B cell (primary cell): ENCODE data around the gene CACNG8. TPM values are rescaled to one million over a fixed set of nuclear protein-coding genes. Genes with fewer than 3 reads are reported as not detected.

Experiments
- ATAC-seq: fragments of 200-7000 bp; cut with Tn5 transposase; one replicate; pipeline ENCODE4 v1.10.0; 2021; ENCODE audit warnings: low read depth, mild to moderate bottlenecking, moderate number of reproducible peaks, moderate library complexity
- CTCF ChIA-PET: fragments of 350-600 bp; sonication (Branson Sonifier 250); formaldehyde crosslinking; loops from one replicate; lab custom pipeline; 2021; ENCODE audit warnings: antibody characterized with exemption, inconsistent platforms; lab: Charles Lee
- POLR2A ChIA-PET: fragments of 350-600 bp; sonication (Branson Sonifier 250); formaldehyde crosslinking; loops from one replicate; lab custom pipeline; 2021; ENCODE audit warnings: antibody characterized with exemption; lab: Charles Lee
- DNase-seq: peaks from one replicate; pipeline ENCODE4 v3.0.0; 2013
- H2AFZ ChIP-seq: 2 replicates; pipeline ENCODE4 v1.6.1; 2012; ENCODE audit warnings: mild to moderate bottlenecking, low read depth, low read length; ENCODE audit not compliant: insufficient read depth, poor library complexity, severe bottlenecking
- H3K27ac ChIP-seq, 2 donors: 1 replicate in 1 of 2; 2 replicates in 1 of 2; pipeline ENCODE4 v1.5.1; 2012 to 2013; ENCODE audit warnings: low read length in 2 of 2, mild to moderate bottlenecking in 2 of 2, moderate library complexity in 1 of 2
- H3K27me3 ChIP-seq, 4 experiments: fragments of 200-600 bp in 1 of 4; sonication (generic) in 1 of 4; replicated peaks in 1 of 4; 1 replicate in 2 of 4; 2 replicates in 2 of 4; pipeline versions ENCODE4 v1.6.1 to v1.7.0; 2013 to 2016; ENCODE audit warnings: low read length in 3 of 4, mild to moderate bottlenecking in 2 of 4, mixed read lengths in 1 of 4, moderate library complexity in 1 of 4; ENCODE audit not compliant: insufficient read depth in 4 of 4, control insufficient read depth in 3 of 4; ENCODE audit errors: control extremely low read depth in 1 of 4
- H3K36me3 ChIP-seq, 2 experiments: replicated peaks in 1 of 2; 1 replicate in 1 of 2; 2 replicates in 1 of 2; pipeline versions ENCODE4 v1.6.1 to v1.7.1; 2013; ENCODE audit warnings: low read length in 1 of 2; ENCODE audit not compliant: insufficient read depth in 2 of 2, control insufficient read depth in 1 of 2; ENCODE audit errors: control extremely low read depth in 1 of 2, extremely low read depth in 1 of 2
- H3K4me1 ChIP-seq, 2 donors: fragments of 200-600 bp in 1 of 2; sonication (generic) in 1 of 2; 1 replicate in 1 of 2; 2 replicates in 1 of 2; pipeline versions ENCODE4 v1.5.1 to v1.6.1; 2013 to 2017; ENCODE audit warnings: low read length in 2 of 2; ENCODE audit not compliant: control insufficient read depth in 2 of 2, insufficient read depth in 2 of 2
- H3K4me2 ChIP-seq: replicated peaks from 2 replicates; pipeline ENCODE3; 2012; ENCODE audit warnings: mild to moderate bottlenecking, low read depth, low read length; ENCODE audit not compliant: poor library complexity, severe bottlenecking
- H3K4me3 ChIP-seq, 5 experiments: fragments of 200-600 bp in 1 of 5; sonication (generic) in 1 of 5; 1 replicate in 3 of 5; 2 replicates in 2 of 5; pipeline versions ENCODE4 v1.5.1 to v1.7.0; 2011 to 2016; ENCODE audit warnings: low read length in 4 of 5, mild to moderate bottlenecking in 4 of 5, low read depth in 2 of 5, control low read depth in 1 of 5, moderate library complexity in 1 of 5; ENCODE audit not compliant: insufficient read depth in 1 of 5; ENCODE audit errors: control extremely low read depth in 1 of 5, extremely low read depth in 1 of 5
- H3K79me2 ChIP-seq: fragments of 200-600 bp; sonication (generic); one replicate; pipeline ENCODE4 v1.6.0; 2016; ENCODE audit warnings: low read length; ENCODE audit not compliant: control insufficient read depth, insufficient read depth
- H3K9ac ChIP-seq: fragments of 200-600 bp; sonication (generic); 2 replicates; pipeline ENCODE4 v1.6.1; 2017; ENCODE audit warnings: mild to moderate bottlenecking, low read length, moderate library complexity
- H3K9me3 ChIP-seq, 3 donors: one replicate each; pipeline versions ENCODE4 v1.6.1 to v1.7.1; 2013; ENCODE audit warnings: low read length in 2 of 3; ENCODE audit not compliant: control insufficient read depth in 2 of 3, insufficient read depth in 1 of 3; ENCODE audit errors: control extremely low read depth in 1 of 3
- H4K20me1 ChIP-seq: 2 replicates; pipeline ENCODE4 v1.6.0; 2012; ENCODE audit warnings: mild to moderate bottlenecking, low read length; ENCODE audit not compliant: insufficient read depth, control insufficient read depth, poor library complexity, severe bottlenecking
- H3K27ac Mint-ChIP-seq: one replicate; pipeline ENCODE4 v1.8.0; 2021; ENCODE audit warnings: mixed read lengths
- H3K27me3 Mint-ChIP-seq: one replicate; pipeline ENCODE4 v1.8.0; 2021; ENCODE audit warnings: mixed read lengths
- H3K4me1 Mint-ChIP-seq: one replicate; pipeline ENCODE4 v1.8.0; 2021; ENCODE audit warnings: mixed read lengths
- H3K4me3 Mint-ChIP-seq: one replicate; pipeline ENCODE4 v1.8.0; 2021; ENCODE audit warnings: mixed read lengths
- H3K9me3 Mint-ChIP-seq: one replicate; pipeline ENCODE4 v1.8.0; 2022; ENCODE audit warnings: mixed read lengths; ENCODE audit not compliant: insufficient read depth
- CTCF ChIP-seq: fragments of 200-600 bp; IDR thresholded peaks from one replicate; pipeline ENCODE4 v1.8.0; 2022; ENCODE audit warnings: antibody characterized with exemption, mild to moderate bottlenecking
- EZH2 ChIP-seq: IDR thresholded peaks from 2 replicates; pipeline ENCODE4 v1.6.1; 2012; ENCODE audit warnings: borderline replicate concordance, low read depth, mild to moderate bottlenecking, moderate library complexity, low read length; ENCODE audit not compliant: insufficient read depth, poor library complexity, severe bottlenecking
- WGBS: methylation state at CpG from one replicate; pipeline ENCODE4 v1.1.5; 2013; ENCODE audit warnings: missing lambda C conversion rate; ENCODE audit not compliant: insufficient coverage; 5-methylcytosine and 5-hydroxymethylcytosine counted together
- intact Hi-C: fragments of 100-400 bp; cut with micrococcal nuclease; formaldehyde crosslinking; loops from one replicate; pipeline ENCODE4 v1.10.0; 2022
- polyA plus RNA-seq: library from polyadenylated mRNA; depleted of rRNA; stranded (reverse); fragments of >200 nt; gene quantifications from 2 replicates; pipeline ENCODE4 v1.2.3, GENCODE V29; 2012
- total RNA-seq, 2 donors: library from RNA; stranded (reverse); fragments of 120-200 nt in 1 of 2; gene quantifications; 1 replicate in 1 of 2; 2 replicates in 1 of 2; pipeline versions ENCODE4 v1.2.3 to v1.2.4, GENCODE V29; 2013 to 2022

The CACNG8 gene
- total and polyA plus RNA-seq, 2 donors (not counting 1 experiment from before 2014, with no cell fraction given) = not detected

- H3K4me2 ChIP-seq = no peak overlapping the region
- no peak for ATAC-seq
- H3K4me1 ChIP-seq = peaks cover 0 to 5% of the 10 kb centered on the region in 2 donors
- CTCF ChIA-PET = interaction anchor here (0.8 to 1.1 kb wide), 2 partner anchors 203 to 229 kb away, joined by 3 to 4 read pairs; no protein-coding TSS in a partner anchor
- Mint-ChIP-seq H3K27me3 (peaks cover 23% of the 10 kb centered on the region), H3K4me1 (peaks cover 3% of the 10 kb centered on the region), H3K9me3 (no peaks in the 10 kb centered on the region), H3K4me3 (no peak overlapping the region), H3K27ac (no peak overlapping the region)
- intact Hi-C loops = loop anchor here (10.0 kb wide), 1 partner anchor 827 kb away; the partner anchor contains the start of gene ZNF665
- no peaks in the 10 kb centered on the region for H3K36me3 ChIP-seq
- 96% methylated on average over 13 of the region's 13 CpGs for WGBS
- POLR2A ChIA-PET = no interaction called here
- H3K9ac ChIP-seq = no peak overlapping the region
- H4K20me1 ChIP-seq = no peaks in the 10 kb centered on the region
- DNase-seq = no peak
- H3K4me3 ChIP-seq = no peak overlapping the region
- H2AFZ ChIP-seq = no peak overlapping the region
- H3K27ac ChIP-seq = no peak overlapping the region
- peaks cover 0 to 10% (median 1%) of the 10 kb centered on the region in 4 experiments for H3K27me3 ChIP-seq
- no peaks in the 10 kb centered on the region for H3K79me2 ChIP-seq
- peaks cover 0 to 13% (median 0%) of the 10 kb centered on the region in 3 donors for H3K9me3 ChIP-seq
- TF ChIP-seq CTCF (no peak), EZH2 (no peak)
Measured at GRCh38 chr19:54021932-54022331, 59.2 kb downstream of the CACNG8 start.

GRCh38 chr19:54023191-54023590 is 60.5 kb downstream of the CACNG8 start:
- WGBS = no CpG with 5 or more reads among the region's 3 CpGs
- ChIA-PET POLR2A (no interaction called here), CTCF (interaction anchor here (0.6 to 4.3 kb wide), 14 partner anchors 9 to 598 kb away, joined by 3 to 46 read pairs (median 4); no protein-coding TSS in a partner anchor)

More at GRCh38 chr19:54023191-54023590, 60.5 kb downstream of the CACNG8 start:
- no peak for TF ChIP-seq CTCF
- no peak for TF ChIP-seq EZH2
- H3K9me3 Mint-ChIP-seq = no peaks in the 10 kb centered on the region
- no peak overlapping the region for H3K27ac ChIP-seq
- intact Hi-C loops = loop anchor here (10.0 kb wide), 1 partner anchor 828 kb away; the partner anchor contains the start of gene ZNF665
- H3K79me2 ChIP-seq = no peaks in the 10 kb centered on the region
- H2AFZ ChIP-seq = no peak overlapping the region
- no peak overlapping the region for H3K4me3 Mint-ChIP-seq
- ATAC-seq = no peak
- peaks cover 0 to 13% (median 0%) of the 10 kb centered on the region in 3 donors for H3K9me3 ChIP-seq
- H3K4me1 Mint-ChIP-seq = peaks cover 3% of the 10 kb centered on the region
- no peak overlapping the region for H3K4me2 ChIP-seq
- DNase-seq = no peak
- peaks cover 21% of the 10 kb centered on the region for H3K27me3 Mint-ChIP-seq
- H3K27me3 ChIP-seq = peaks cover 0 to 10% (median 1%) of the 10 kb centered on the region in 4 experiments
- H3K36me3 ChIP-seq = no peaks in the 10 kb centered on the region
- no peak overlapping the region for H3K4me3 ChIP-seq
- H3K4me1 ChIP-seq = peaks cover 0 to 5% of the 10 kb centered on the region in 2 donors
- no peaks in the 10 kb centered on the region for H4K20me1 ChIP-seq
- no peak overlapping the region for H3K27ac Mint-ChIP-seq
- no peak overlapping the region for H3K9ac ChIP-seq
